Hepatocyte (in vitro differentiated cells): ENCODE data around the gene PFDN6. TPM values are rescaled to one million over a fixed set of nuclear protein-coding genes. Genes with fewer than 3 reads are reported as not detected.

Experiments used
- DNase-seq: peaks from one replicate; pipeline ENCODE4 v3.0.0-alpha.2; 2016; ENCODE audit warnings: low spot score
- H2AFZ ChIP-seq: fragments of 200-600 bp; sonication (generic); 2 replicates; pipeline ENCODE4 v1.6.0; 2016; ENCODE audit warnings: antibody characterized with exemption, mild to moderate bottlenecking
- H3K27ac ChIP-seq: fragments of 200-600 bp; sonication (generic); 2 replicates; pipeline ENCODE4 v1.5.1; 2016; ENCODE audit warnings: mild to moderate bottlenecking
- H3K27me3 ChIP-seq: fragments of 200-600 bp; sonication (generic); 2 replicates; pipeline ENCODE4 v1.6.1; 2016
- H3K36me3 ChIP-seq: fragments of 200-600 bp; sonication (generic); replicated peaks from 2 replicates; pipeline ENCODE4 v1.5.1; 2016; ENCODE audit warnings: low read depth; ENCODE audit not compliant: insufficient read depth
- H3K4me1 ChIP-seq: fragments of 200-600 bp; sonication (generic); 2 replicates; pipeline ENCODE4 v1.5.1; 2016; ENCODE audit warnings: mild to moderate bottlenecking, moderate library complexity; ENCODE audit not compliant: insufficient read depth
- H3K4me2 ChIP-seq: fragments of 200-600 bp; sonication (generic); 2 replicates; pipeline ENCODE4 v1.6.0; 2016
- H3K4me3 ChIP-seq: fragments of 200-600 bp; sonication (generic); 2 replicates; pipeline ENCODE4 v1.5.1; 2016; ENCODE audit warnings: mild to moderate bottlenecking
- H3K79me2 ChIP-seq: fragments of 200-600 bp; sonication (generic); 2 replicates; pipeline ENCODE4 v1.6.0; 2017; ENCODE audit warnings: mild to moderate bottlenecking
- H3K9me2 ChIP-seq: fragments of 200-600 bp; sonication (generic); replicated peaks from 2 replicates; pipeline ENCODE4 v1.6.0; 2017; ENCODE audit warnings: mild to moderate bottlenecking; ENCODE audit not compliant: insufficient read depth
- H3K9me3 ChIP-seq: fragments of 200-600 bp; sonication (generic); 2 replicates; pipeline ENCODE4 v1.5.1; 2016; ENCODE audit warnings: low read depth, mild to moderate bottlenecking
- H4K20me1 ChIP-seq: fragments of 200-600 bp; sonication (generic); 2 replicates; pipeline ENCODE4 v1.6.0; 2016; ENCODE audit warnings: mild to moderate bottlenecking; ENCODE audit not compliant: insufficient read depth, poor library complexity, severe bottlenecking
- EZH2 ChIP-seq: fragments of 200-600 bp; sonication (generic); IDR thresholded peaks from 2 replicates; pipeline ENCODE4 v1.6.1; 2016; ENCODE audit warnings: antibody characterized with exemption, mild to moderate bottlenecking, borderline replicate concordance
- EZH2phosphoT487 ChIP-seq: fragments of 200-600 bp; sonication (generic); IDR thresholded peaks from one replicate; pipeline ENCODE4 v1.6.1; 2018; ENCODE audit warnings: antibody characterized with exemption, mild to moderate bottlenecking, low read depth, moderate library complexity; ENCODE audit not compliant: unreplicated experiment, severe bottlenecking
- WGBS: methylation state at CpG from one replicate; pipeline ENCODE4 v1.1.6; 2016; ENCODE audit warnings: low lambda C conversion rate; ENCODE audit errors: missing lambda C conversion rate; 5-methylcytosine and 5-hydroxymethylcytosine counted together
- polyA plus RNA-seq: library from polyadenylated mRNA; unstranded; fragments of >200 nt; fragmentation: Nextera tagmentation; extraction: Ambion mirVana; gene quantifications from 2 replicates; pipeline ENCODE4 v1.2.1, GENCODE V29; 2016
- total RNA-seq: library from RNA; depleted of rRNA; stranded (reverse); fragments of >200 nt; gene quantifications from 2 replicates; pipeline ENCODE4 v1.2.3, GENCODE V29; 2014
- TF ChIP-seq, protein P1 (sequence below): fragments of 200-600 bp; sonication (generic); IDR thresholded peaks from 2 replicates; pipeline ENCODE4 v1.5.1; 2016; ENCODE audit warnings: antibody characterized with exemption, mild to moderate bottlenecking; ENCODE audit not compliant: poor library complexity

PFDN6 gene
- total and polyA plus RNA-seq, 2 experiments from 2014 or later, result 19.5 to 52.7 TPM

DNA sequence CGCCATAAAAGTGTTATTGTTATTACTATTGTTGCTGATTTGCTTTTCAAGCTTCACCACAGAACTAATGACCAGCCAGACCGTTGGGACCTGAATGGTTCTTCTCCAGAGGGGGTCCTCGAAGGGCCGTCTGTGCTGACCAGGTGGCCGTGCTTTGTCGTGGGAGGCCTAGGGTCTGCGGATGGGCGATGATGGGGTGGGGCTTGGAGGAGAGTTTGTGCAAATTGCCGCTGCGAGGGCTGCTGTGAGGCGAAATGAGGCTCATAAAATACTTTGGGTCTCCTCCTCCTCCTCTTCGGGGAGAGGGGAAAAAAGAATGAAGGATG is 34.2 kb downstream of the PFDN6 start:
- H3K27me3 ChIP-seq, result no peaks in the 10 kb centered on the region
- peaks cover 29% of the 10 kb centered on the region for H3K79me2 ChIP-seq
- H3K9me3 ChIP-seq, result no peaks in the 10 kb centered on the region
- peak overlapping the region; percentile 13 for H3K27ac ChIP-seq
- H3K4me1 ChIP-seq, result peaks cover 14% of the 10 kb centered on the region
- no peak for DNase-seq
- no peaks in the 10 kb centered on the region for H3K36me3 ChIP-seq
- peak overlapping the region; percentile 18 for H3K4me3 ChIP-seq
- no peak for TF ChIP-seq EZH2phosphoT487
- TF ChIP-seq EZH2, result no peak
- TF ChIP-seq, protein P1, sequence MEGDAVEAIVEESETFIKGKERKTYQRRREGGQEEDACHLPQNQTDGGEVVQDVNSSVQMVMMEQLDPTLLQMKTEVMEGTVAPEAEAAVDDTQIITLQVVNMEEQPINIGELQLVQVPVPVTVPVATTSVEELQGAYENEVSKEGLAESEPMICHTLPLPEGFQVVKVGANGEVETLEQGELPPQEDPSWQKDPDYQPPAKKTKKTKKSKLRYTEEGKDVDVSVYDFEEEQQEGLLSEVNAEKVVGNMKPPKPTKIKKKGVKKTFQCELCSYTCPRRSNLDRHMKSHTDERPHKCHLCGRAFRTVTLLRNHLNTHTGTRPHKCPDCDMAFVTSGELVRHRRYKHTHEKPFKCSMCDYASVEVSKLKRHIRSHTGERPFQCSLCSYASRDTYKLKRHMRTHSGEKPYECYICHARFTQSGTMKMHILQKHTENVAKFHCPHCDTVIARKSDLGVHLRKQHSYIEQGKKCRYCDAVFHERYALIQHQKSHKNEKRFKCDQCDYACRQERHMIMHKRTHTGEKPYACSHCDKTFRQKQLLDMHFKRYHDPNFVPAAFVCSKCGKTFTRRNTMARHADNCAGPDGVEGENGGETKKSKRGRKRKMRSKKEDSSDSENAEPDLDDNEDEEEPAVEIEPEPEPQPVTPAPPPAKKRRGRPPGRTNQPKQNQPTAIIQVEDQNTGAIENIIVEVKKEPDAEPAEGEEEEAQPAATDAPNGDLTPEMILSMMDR, result no peak
- peak overlapping the region; percentile 45 for H2AFZ ChIP-seq
- no peaks in the 10 kb centered on the region for H4K20me1 ChIP-seq
- H3K9me2 ChIP-seq, result no peaks in the 10 kb centered on the region
- peak overlapping the region; percentile 74 for H3K4me2 ChIP-seq
- WGBS, result 5% methylated on average over 12 of the region's 12 CpGs

DNA sequence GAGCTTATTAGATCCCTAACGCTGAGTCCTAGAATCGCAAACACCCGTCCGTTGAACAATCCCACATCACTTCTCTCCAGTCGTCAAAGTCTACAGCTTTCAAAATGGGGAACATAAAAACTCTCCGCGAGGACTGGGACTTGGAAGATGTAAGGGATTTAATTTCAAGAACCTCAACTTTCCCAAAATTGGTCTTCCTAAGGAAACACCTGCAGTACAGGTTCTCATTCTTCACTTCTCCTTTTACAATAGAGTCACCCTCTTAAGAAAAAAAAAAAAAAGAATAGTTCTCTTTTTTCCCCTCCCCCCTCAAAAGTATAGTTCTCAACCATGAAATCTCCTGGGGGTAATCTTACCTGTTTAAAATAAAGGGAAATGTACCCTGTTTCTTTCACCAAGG is 34.7 kb downstream of the PFDN6 start:
- Histone ChIP-seq H3K27me3 (no peaks in the 10 kb centered on the region), H3K36me3 (no peaks in the 10 kb centered on the region), H3K4me2 (peak overlapping the region; percentile 74), H3K79me2 (peaks cover 29% of the 10 kb centered on the region), H3K4me3 (peak overlapping the region; percentile 18), H4K20me1 (no peaks in the 10 kb centered on the region), H3K4me1 (peaks cover 11% of the 10 kb centered on the region), H2AFZ (peak overlapping the region; percentile 45), H3K27ac (peak overlapping the region; percentile 13), H3K9me3 (no peaks in the 10 kb centered on the region), H3K9me2 (no peaks in the 10 kb centered on the region)
- 59% methylated on average over 7 of the region's 7 CpGs for WGBS
- DNase-seq, result no peak
- no peak for TF ChIP-seq EZH2
- TF ChIP-seq, protein P1, result no peak
- no peak for TF ChIP-seq EZH2phosphoT487

DNA sequence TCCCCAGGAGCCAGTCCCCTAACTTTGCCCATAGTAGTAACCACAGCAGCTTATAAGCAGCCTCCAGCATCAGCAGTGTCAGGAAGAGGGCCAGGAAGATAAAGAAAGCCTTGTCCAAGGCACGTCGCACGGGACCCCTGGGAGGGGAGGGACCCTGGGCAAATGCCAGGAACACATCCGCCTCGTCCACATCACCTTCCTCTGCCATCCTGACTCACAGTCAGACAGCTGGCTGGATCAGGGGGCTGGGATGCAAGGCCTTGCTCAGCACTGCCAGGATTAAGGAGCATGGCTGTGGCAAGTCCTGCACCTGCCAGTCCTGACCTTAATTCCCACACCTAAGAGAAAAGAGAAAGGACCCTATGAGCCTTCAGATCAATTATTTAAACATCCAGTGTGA is 39.7 kb downstream of the PFDN6 start:
- Histone ChIP-seq H3K79me2 (no peaks in the 10 kb centered on the region), H3K4me3 (no peak overlapping the region), H3K27me3 (no peaks in the 10 kb centered on the region), H2AFZ (no peak overlapping the region), H3K4me1 (peaks cover 1% of the 10 kb centered on the region), H3K27ac (no peak overlapping the region), H3K4me2 (no peak overlapping the region), H3K36me3 (no peaks in the 10 kb centered on the region), H3K9me2 (no peaks in the 10 kb centered on the region), H4K20me1 (no peaks in the 10 kb centered on the region), H3K9me3 (no peaks in the 10 kb centered on the region)
- DNase-seq, result no peak
- TF ChIP-seq, protein P1, result no peak
- no peak for TF ChIP-seq EZH2
- TF ChIP-seq EZH2phosphoT487, result no peak
- 81% methylated on average over 5 of the region's 5 CpGs for WGBS

DNA sequence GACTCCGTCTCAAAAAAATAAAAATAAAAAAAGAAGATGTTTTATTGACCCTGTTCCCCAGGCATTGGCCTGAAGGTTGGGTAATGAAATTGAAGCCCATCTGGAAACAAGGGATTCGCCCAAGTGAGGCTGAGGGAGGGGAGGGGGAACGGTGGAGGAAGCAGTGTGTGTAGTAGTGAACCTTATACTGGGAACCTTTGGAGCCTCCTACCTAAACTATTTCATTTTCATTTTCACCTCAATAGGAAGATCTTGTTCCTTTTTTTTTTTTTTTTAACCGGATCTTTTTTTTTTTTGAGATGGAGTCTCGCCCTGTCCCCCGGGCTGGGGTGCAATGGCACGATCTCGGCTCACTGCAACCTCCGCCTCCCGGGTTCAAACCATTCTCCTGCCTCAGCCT is 41.3 kb downstream of the PFDN6 start:
- Histone ChIP-seq H3K9me2 (no peaks in the 10 kb centered on the region), H3K79me2 (no peaks in the 10 kb centered on the region), H4K20me1 (no peaks in the 10 kb centered on the region), H3K4me2 (no peak overlapping the region), H3K27me3 (no peaks in the 10 kb centered on the region), H3K4me3 (no peak overlapping the region), H3K36me3 (no peaks in the 10 kb centered on the region), H3K9me3 (no peaks in the 10 kb centered on the region), H3K4me1 (no peaks in the 10 kb centered on the region), H3K27ac (no peak overlapping the region), H2AFZ (no peak overlapping the region)
- 93% methylated on average over 10 of the region's 10 CpGs for WGBS
- DNase-seq, result no peak
- TF ChIP-seq EZH2phosphoT487 (no peak), EZH2 (no peak)
- TF ChIP-seq, protein P1, result no peak
